Liver (tissue), 3 donors: ENCODE data around the gene TREX2.

ENCODE experiments used
- FOXA1 ChIP-seq: IDR thresholded peaks from 2 replicates; pipeline ENCODE4 v1.6.1; 2016; ENCODE audit warnings: antibody characterized with exemption
- JUND ChIP-seq, 2 donors: IDR thresholded peaks; 2 replicates each; pipeline ENCODE4 v1.6.1; 2016; ENCODE audit warnings: antibody characterized with exemption in 2 of 2
- RAD21 ChIP-seq, 2 donors: IDR thresholded peaks; 2 replicates each; pipeline ENCODE4 v1.6.1; 2016; ENCODE audit warnings: antibody characterized with exemption in 2 of 2, mild to moderate bottlenecking in 2 of 2
- TAF1 ChIP-seq: conservative IDR thresholded peaks from 2 replicates; pipeline ENCODE4 v1.6.1; 2016; ENCODE audit warnings: antibody characterized with exemption, mild to moderate bottlenecking
- YY1 ChIP-seq: IDR thresholded peaks from 2 replicates; pipeline ENCODE4 v1.6.1; 2016; ENCODE audit warnings: antibody characterized with exemption, mild to moderate bottlenecking
- TF ChIP-seq, protein P1 (sequence below): fragments of 150-350 bp; IDR thresholded peaks from 2 replicates; pipeline ENCODE4 v1.5.1; 2017; ENCODE audit warnings: improper control_type of control experiment, low read depth, low read length; ENCODE audit not compliant: missing input control
- TF ChIP-seq, protein P2 (sequence below): IDR thresholded peaks from 2 replicates; pipeline ENCODE4 v1.6.1; 2016; ENCODE audit warnings: antibody characterized with exemption
- TF ChIP-seq, protein P3 (sequence below): IDR thresholded peaks from 2 replicates; pipeline ENCODE4 v1.6.1; 2016; ENCODE audit warnings: antibody characterized with exemption
- donor health status: healthy.
- donor health status: healthy.

DNA sequence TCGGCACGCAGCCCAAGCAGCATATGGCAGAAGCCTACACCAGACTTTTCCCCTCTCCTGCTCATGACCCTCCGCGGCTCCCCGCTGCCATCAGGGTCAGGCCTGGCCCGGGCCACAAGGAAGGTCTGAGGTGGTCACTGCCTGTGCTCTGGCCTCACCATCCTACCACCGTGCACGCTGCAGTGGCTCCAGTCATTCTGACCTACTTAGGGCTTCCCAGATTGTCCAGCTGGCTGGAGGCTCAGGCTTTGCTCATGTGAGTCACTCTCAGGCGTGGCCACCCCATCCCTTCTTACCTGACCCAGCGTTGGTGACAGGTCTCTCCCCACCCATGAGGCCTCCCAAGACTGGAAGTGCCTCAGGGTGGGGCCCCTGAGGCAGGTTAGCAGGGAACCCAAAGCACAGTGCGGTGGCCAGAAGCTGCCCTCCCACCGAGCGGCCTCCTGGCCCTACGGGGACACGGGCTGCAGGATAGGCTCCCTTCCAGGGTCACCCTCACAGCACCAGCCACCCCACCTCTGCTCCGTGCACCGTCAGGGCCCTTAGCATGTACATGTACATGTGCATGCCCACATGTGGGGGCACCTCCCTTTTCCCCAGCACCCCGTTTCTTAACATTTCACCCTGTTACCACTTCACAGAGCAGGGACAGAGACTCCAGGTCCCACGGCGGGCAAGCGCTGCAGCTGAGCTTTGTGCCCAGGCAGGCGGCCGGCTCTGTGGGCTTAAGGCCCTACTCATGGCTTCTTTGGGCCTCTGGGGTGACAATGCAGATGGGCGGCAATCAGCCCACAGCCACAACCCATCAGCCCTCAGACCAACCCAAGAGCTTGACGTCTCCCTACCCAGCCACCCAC lies 2.2 kb downstream of the TREX2 start:
- TF ChIP-seq, protein P1, sequence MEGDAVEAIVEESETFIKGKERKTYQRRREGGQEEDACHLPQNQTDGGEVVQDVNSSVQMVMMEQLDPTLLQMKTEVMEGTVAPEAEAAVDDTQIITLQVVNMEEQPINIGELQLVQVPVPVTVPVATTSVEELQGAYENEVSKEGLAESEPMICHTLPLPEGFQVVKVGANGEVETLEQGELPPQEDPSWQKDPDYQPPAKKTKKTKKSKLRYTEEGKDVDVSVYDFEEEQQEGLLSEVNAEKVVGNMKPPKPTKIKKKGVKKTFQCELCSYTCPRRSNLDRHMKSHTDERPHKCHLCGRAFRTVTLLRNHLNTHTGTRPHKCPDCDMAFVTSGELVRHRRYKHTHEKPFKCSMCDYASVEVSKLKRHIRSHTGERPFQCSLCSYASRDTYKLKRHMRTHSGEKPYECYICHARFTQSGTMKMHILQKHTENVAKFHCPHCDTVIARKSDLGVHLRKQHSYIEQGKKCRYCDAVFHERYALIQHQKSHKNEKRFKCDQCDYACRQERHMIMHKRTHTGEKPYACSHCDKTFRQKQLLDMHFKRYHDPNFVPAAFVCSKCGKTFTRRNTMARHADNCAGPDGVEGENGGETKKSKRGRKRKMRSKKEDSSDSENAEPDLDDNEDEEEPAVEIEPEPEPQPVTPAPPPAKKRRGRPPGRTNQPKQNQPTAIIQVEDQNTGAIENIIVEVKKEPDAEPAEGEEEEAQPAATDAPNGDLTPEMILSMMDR = no peak
- TF ChIP-seq, protein P2, sequence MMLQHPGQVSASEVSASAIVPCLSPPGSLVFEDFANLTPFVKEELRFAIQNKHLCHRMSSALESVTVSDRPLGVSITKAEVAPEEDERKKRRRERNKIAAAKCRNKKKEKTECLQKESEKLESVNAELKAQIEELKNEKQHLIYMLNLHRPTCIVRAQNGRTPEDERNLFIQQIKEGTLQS = no peak
- no peak for TF ChIP-seq RAD21 (IDR thresholded peaks at IDR 0.05)
- TF ChIP-seq, protein P3, sequence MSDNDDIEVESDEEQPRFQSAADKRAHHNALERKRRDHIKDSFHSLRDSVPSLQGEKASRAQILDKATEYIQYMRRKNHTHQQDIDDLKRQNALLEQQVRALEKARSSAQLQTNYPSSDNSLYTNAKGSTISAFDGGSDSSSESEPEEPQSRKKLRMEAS = no peak
- no peak for TF ChIP-seq TAF1
- no peak for TF ChIP-seq FOXA1
- TF ChIP-seq JUND (IDR thresholded peaks at IDR 0.05) = no peak
- no peak for TF ChIP-seq YY1
